Measurements from ENCODE around the gene OR5W2.
"Not testable (repeated sequence)": the region's sequence is repeated elsewhere in the genome, so short reads cannot be mapped to it uniquely, and the experiment has no call there.

OR5W2 gene

DNA sequence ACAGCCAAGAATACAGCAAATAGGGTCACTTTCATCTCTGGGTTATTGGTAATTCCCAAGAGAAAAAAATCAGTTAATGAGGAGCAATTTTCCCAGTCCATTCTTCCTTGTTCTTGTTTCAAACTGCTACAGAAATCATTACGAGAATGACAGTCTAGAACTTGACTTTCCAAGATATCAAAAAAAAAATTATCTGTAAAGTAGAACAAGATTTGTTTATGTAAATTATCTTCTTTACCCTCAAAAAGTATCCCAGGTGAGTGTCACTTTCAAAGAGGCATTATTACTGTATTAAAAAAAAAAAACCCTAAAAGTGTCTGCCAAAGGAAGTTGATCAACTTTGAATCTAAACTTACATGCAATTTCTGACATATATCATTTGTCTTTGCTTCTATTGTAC lies at the start of gene OR5W2:
TSS of gene OR5W2 (minus strand) at position 101 of the 400 bp plus-strand sequence. CDS start at position 101, 0 bp downstream.
- DNase-seq (ENCODE audit: low read depth in 2 of 2), result no peak

DNA sequence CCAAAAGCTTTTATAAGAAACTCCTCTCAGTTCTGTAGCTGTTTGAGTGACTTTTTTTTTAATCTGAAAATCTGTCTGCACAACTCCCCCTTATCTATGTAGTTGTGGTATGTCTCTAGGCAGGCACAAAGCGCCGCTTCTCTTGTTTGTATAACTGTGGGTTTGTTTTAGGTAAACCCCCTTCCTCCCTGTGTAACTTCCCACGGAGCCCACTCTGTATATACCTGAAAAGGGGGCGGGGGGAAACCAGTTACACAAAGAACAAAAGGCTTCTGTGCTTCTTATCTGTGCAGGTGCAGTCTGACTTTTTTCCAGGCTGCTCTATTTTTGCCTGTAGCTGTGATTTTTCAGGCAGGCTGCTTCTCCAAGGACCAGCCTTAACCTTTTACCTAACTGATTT lies 42.1 kb upstream of the OR5W2 start:
- no peak for DNase-seq (ENCODE audit: low read depth in 2 of 2)

DNA sequence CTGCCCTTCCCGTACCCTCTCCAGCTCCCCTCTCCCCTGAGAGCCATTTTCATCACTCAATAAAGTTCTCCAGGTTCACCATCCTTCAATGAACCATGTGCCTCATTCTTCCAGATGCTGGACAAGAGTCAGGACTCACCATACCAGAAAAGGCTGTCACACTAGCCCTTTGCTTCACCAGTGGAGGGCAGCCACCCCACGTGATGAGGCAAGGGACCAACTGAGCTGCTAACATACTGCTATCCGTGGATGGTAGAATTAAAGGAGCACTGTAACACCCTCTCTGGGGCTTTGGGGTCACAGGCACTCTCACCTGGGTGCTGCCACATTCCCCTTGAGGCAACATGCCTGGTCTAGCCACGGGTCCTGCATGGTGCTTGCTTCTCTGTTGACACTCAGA lies 34.9 kb upstream of the OR5W2 start:
- no peak for DNase-seq (ENCODE audit: low read depth in 2 of 2)

DNA sequence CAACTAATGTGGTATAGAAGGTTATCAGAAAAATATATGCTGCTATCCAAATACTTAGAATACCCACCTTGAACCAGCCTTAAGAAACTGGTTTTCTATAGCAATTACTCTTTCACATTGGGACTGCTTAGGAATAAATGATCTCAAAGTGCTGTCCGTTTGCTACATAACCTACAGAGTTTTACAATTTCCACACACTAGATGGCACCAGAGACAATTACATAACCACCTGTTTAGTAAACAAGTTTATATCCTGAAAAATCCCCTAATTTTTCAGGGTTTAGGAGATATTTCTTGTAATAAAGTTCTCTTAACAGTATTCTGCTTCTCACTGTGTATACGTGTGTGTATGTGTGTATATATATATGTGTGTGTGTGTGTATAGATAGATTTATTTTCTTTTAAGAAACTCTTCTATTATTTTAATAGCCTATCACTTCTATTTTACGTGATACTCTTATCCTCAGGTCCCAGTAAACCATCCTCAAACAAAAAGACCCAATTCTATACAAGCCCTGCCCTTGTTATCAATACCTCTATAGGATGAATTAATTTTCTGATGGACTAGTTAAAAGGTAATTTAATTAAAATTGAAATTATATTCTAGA lies 28.5 kb upstream of the OR5W2 start:
- no peak for DNase-seq (ENCODE audit: low read depth in 2 of 2)

DNA sequence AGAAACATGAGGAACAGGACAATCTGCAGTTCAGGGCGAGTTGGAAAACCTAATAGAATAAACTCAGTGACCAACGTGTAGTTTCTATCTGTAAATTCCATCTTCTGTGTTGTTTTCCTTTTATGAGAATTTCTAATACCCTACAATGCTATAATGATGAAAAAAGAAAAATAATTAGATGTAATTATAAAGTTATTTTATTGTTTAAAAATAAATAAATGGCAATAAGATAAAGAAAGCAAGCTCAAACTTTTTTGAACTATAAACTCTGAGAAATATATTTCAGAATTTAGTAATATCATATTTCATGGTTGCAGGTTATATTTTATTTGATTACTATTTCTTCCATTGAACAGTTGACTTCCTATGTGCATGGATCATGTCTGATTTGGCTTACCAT lies 21.9 kb upstream of the OR5W2 start, which contains the start of gene OR5I1:
TSS of gene OR5I1 (minus strand) at position 101 of the 400 bp plus-strand sequence. CDS start at position 101, 0 bp downstream.
- no peak for DNase-seq (ENCODE audit: low read depth in 2 of 2)

DNA sequence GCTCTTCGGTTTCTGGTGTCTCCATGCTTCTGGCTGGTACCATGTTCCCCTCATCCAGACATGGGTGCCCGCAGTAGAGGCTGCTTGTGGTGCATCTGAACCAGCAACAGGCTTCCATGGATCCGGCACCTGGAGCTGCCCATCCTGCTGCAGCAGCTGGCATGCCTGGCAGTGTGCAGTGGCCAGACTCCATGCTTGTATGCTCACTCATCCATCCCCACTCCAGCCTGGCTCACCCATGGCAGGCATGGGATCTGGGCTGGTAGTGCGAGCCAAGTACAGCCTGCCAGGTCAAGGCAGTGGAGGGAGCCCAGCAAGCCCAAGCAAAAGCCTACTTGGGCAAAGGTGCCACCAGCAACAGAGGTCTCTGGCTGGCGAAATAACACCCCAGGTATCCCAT lies 6.2 kb upstream of the OR5W2 start:
- no peak for DNase-seq (ENCODE audit: low read depth in 2 of 2)

DNA sequence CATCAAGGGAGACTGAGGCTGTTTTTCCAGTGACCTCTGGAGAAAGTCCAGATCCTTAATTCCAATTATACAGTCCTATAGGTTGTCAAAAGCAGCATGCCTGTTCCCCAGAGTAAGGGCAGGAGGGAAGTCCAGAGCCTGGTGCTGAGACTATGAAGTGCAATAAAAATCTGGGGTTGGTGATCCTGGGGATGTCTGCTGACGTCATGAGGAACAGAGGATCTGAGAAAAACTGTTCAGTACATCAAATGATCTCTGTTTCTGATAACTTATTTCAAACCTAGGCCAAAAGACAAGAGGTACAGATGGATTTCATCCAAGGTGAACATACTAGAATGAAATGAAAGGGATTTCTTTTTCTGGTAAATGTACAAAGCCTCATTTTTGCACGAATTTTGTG lies 12.1 kb downstream of the OR5W2 start:
- DNase-seq (ENCODE audit: low read depth in 2 of 2), result no peak

DNA sequence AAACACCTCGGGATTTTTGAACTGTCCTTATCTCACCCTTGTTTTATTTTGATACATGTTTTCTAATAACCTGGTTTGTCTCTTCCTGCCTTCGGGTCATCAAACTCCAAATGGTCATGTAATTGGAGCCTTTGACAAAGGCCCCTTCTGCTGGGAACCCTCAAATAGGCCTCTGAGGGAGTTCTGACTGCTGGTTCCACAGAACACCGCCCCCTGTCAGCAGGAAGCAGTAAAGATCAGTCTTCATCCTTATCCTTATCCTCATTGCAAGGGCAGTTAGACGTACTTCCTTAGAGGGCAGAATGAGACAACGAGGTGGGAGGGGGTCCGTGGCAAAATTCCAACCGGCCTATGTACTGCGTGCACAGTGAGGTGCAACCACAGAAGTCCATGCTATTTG lies 19.2 kb downstream of the OR5W2 start:
- no peak for DNase-seq (ENCODE audit: low read depth in 2 of 2)

DNA sequence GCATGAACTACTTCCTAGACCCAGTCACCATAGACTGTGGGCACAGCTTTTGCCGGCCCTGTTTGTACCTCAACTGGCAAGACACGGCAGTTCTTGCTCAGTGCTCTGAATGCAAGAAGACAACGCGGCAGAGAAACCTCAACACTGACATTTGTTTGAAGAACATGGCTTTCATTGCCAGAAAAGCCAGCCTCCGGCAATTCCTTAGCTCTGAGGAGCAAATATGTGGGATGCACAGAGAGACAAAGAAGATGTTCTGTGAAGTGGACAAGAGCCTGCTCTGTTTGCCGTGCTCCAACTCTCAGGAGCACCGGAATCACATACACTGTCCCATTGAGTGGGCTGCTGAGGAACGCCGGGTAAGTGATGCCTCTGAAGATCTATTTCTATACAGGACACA lies 28.9 kb downstream of the OR5W2 start:
- not testable (repeated sequence) for DNase-seq (ENCODE audit: low read depth in 2 of 2)

DNA sequence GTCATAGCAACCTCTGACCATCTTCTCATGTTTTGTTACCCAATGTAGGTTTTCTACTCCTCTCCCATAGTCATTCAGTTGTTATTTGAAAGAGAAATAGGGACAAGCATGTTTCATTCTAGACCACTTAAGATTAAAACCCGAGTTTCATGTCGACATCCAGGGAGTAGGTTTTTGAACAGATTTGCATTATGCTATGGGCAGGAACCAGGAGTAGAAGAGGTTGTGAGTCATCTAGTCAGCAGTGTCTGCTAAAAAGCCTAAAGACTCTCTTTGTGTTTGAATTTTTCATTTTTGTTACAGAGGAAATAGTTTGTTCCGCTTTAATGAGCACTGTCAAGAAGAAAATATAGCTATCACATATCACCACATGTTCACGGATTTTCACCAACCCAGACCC lies 29.4 kb downstream of the OR5W2 start:
- not testable (repeated sequence) for DNase-seq (ENCODE audit: low read depth in 2 of 2)

DNA sequence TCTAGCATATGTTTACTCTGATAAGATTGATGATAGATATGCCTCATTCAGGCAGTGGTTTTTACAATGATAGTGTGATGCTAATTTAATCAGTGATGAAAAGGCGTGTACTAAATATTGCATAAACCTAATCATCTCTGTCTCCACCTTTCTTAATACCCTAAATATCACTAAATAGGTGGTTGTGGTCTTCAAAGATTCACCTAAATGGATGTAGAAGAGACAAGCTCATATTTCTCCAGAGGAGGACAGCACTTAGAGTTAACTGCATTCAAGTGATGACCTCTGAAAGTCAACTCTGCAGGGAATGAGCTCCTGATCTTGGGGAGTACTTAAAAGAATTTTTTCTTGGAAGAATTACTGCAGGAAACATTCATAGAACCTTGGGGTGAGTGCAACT lies 31.4 kb downstream of the OR5W2 start, which contains the start of gene TRIM51:
TSS of gene TRIM51 (plus strand) at position 301 of the 400 bp plus-strand sequence. CDS start 2,132 bp downstream, outside the sequence.
- DNase-seq (ENCODE audit: low read depth in 2 of 2), result not testable (repeated sequence)

DNA sequence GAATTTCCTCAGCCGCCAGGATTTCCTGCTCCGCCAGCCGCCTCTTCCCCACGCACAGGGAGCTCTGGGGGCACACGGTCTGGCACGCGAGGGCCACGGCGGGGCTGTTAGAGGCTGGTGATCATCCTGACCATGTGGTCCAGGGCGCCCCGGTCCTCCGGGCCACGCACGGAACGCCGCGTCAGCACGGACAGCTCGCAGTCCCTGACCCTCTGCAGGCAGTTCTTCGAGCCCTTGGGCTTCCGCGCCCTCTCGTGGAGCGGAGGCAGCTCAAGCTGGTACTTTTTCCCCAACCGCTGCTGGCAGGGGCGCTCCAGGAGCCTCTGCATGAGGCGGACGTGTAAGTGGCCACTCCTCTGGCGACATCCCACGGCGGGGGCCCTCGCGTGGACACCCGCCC lies 41.2 kb downstream of the OR5W2 start:
- not testable (repeated sequence) for DNase-seq (ENCODE audit: low read depth in 2 of 2)

DNA sequence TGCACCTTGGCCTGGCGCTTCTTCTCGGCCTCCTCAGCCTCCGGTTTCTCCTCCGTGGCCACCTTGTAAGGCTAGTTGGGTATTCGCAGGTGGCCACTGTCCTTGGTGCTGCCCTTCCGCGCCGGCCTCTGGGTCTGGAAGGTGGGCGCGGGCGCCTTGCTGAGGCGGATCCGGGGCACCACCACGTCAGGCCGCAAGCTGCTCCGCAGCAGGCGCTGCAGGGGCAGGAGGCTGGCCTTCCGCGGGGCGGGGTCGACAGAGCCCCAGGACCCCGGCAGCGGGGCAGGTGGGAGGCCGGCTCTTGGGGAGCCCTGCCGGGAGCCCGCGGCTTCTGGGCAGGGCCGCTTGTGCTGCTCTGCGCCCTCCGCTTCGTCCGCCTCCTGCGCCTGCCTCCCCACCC lies 41.7 kb downstream of the OR5W2 start:
- DNase-seq (ENCODE audit: low read depth in 2 of 2), result not testable (repeated sequence)

DNA sequence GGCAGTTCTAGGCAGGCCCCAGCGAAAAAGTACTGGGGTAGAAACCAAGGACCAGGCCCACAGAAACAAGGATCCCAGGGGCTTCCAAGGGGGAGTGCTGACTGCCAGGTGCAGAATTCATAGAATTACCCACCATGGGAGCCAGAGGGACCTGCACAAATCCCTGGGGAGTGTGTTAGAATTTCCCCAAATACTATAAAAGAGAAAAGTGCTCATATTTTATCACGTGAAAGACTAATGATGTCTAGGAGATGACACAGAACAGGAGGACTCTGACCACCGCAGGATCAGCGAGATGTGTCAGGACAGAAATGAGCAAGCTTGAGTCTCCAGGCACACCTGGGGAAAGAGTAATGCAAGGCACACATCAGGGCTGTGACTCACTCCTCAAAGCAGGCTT lies 47.0 kb downstream of the OR5W2 start:
- not testable (repeated sequence) for DNase-seq (ENCODE audit: low read depth in 2 of 2)
